Ascending aorta (tissue), 2 donors: ENCODE data around the gene PPM1M. TPM values are rescaled to one million over a fixed set of nuclear protein-coding genes. Genes with fewer than 3 reads are reported as not detected.
"Not testable (repeated sequence)": the region's sequence is repeated elsewhere in the genome, so short reads cannot be mapped to it uniquely, and the experiment has no call there.

Experiments used
- DNase-seq, 2 donors: peaks; one replicate each; pipeline ENCODE4 v3.0.0-alpha.2; 2019; ENCODE audit warnings: low spot score in 2 of 2
- H3K27ac ChIP-seq, 2 donors: fragments of 200-600 bp; sonication (generic); one replicate each; pipeline ENCODE4 v1.5.1; 2016 to 2017; ENCODE audit warnings: mild to moderate bottlenecking in 1 of 2
- H3K27me3 ChIP-seq: fragments of 200-600 bp; sonication (generic); one replicate; pipeline ENCODE4 v1.5.1; 2017
- H3K36me3 ChIP-seq, 2 donors: fragments of 200-600 bp; sonication (generic); one replicate each; pipeline ENCODE4 v1.5.1; 2016
- H3K4me1 ChIP-seq, 2 donors: fragments of 200-600 bp; sonication (generic); one replicate each; pipeline ENCODE4 v1.5.1; 2016 to 2017; ENCODE audit warnings: mild to moderate bottlenecking in 1 of 2
- H3K4me3 ChIP-seq, 2 donors: fragments of 200-600 bp; sonication (generic); one replicate each; pipeline ENCODE4 v1.5.1; 2016 to 2017; ENCODE audit warnings: mild to moderate bottlenecking in 1 of 2
- H3K9me3 ChIP-seq, 2 donors: fragments of 200-600 bp; sonication (generic); one replicate each; pipeline ENCODE4 v1.5.1; 2016
- CTCF ChIP-seq, 3 experiments: fragments of 200-600 bp in 2 of 3; fragments of 450-650 bp in 1 of 3; sonication (generic) in 2 of 3; IDR thresholded peaks; one replicate each; pipeline ENCODE4 v1.5.1; 2016 to 2019; ENCODE audit warnings: antibody characterized with exemption in 3 of 3, mild to moderate bottlenecking in 1 of 3, moderate library complexity in 1 of 3
- intact Hi-C: fragments of 100-400 bp; cut with DNase I; formaldehyde crosslinking; loops from one replicate; pipeline ENCODE4 v1.15.1; 2023
- total RNA-seq: library from RNA; depleted of rRNA; stranded (reverse); fragments of >200 nt; gene quantifications from one replicate; pipeline ENCODE4 v1.1.0, GENCODE V29; 2016

Gene PPM1M
- total RNA-seq, 1 donor from 2014 or later, result 20.3 TPM

- DNase-seq, result peak; percentile 82 to 97
- intact Hi-C loops, result loop anchor here (1.0 to 10.0 kb wide), 6 partner anchors 9 to 406 kb away; partner anchors contain the start of genes DUSP7, GLYCTK, GNL3 and PBRM1
- Histone ChIP-seq H3K4me3 (peak within 1 kb of the TSS; percentile 81 to 91), H3K36me3 (no peaks in the 10 kb centered on the region), H3K4me1 (peaks cover 11 to 43% of the 10 kb centered on the region in 2 donors), H3K27ac (peak within 1 kb of the TSS; percentile 94 to 97), H3K27me3 (no peaks in the 10 kb centered on the region), H3K9me3 (no peaks in the 10 kb centered on the region)
- TF ChIP-seq CTCF (IDR thresholded peaks at IDR 0.05), result peak; percentile 48 to 54 (median 49)
These were observed 33.0 kb downstream of the PPM1M start, which contains the start of gene WDR82 for GRCh38 chr3:52278510-52279069. Gene WDR82, minus strand, starts transcription at chr3:52278649. Its CDS starts 288 bp downstream, at chr3:52278361.

GRCh38 chr3:52279596-52279995 lies 34.0 kb downstream of the PPM1M start:
- Histone ChIP-seq H3K27me3 (no peaks in the 10 kb centered on the region), H3K4me3 (peak overlapping the region; percentile 81 to 91), H3K27ac (peak overlapping the region; percentile 94 to 97), H3K36me3 (no peaks in the 10 kb centered on the region), H3K9me3 (no peaks in the 10 kb centered on the region), H3K4me1 (peaks cover 11 to 39% of the 10 kb centered on the region in 2 donors)
- no peak for DNase-seq
- intact Hi-C loops, result loop anchor here (2.0 to 10.0 kb wide), 5 partner anchors 41 to 405 kb away; partner anchors contain the start of genes DUSP7, GNL3, PBRM1 and TWF2
- no peak for TF ChIP-seq CTCF (IDR thresholded peaks at IDR 0.05)

- no peaks in the 10 kb centered on the region for H3K36me3 ChIP-seq
- peak overlapping the region in 1 of 2 donors; percentile 91 for H3K4me3 ChIP-seq
- no peaks in the 10 kb centered on the region for H3K27me3 ChIP-seq
- no peak for TF ChIP-seq CTCF (IDR thresholded peaks at IDR 0.05)
- H3K4me1 ChIP-seq, result peaks cover 11 to 39% of the 10 kb centered on the region in 2 donors
- no peak for DNase-seq
- intact Hi-C loops, result loop anchor here (10.0 kb wide), 1 partner anchor 305 kb away; the partner anchor contains the start of genes ABHD14A and ABHD14B
- peak overlapping the region; percentile 94 to 97 for H3K27ac ChIP-seq
- no peaks in the 10 kb centered on the region for H3K9me3 ChIP-seq
These were observed 34.5 kb downstream of the PPM1M start for GRCh38 chr3:52280050-52280461.

- no peaks in the 10 kb centered on the region for H3K36me3 ChIP-seq
- no peak for TF ChIP-seq CTCF (IDR thresholded peaks at IDR 0.05)
- intact Hi-C loops, result loop anchor here (10.0 kb wide), 1 partner anchor 307 kb away; the partner anchor contains the start of genes ABHD14A and ABHD14B
- no peak for DNase-seq
- H3K27me3 ChIP-seq, result no peaks in the 10 kb centered on the region
- H3K4me3 ChIP-seq, result no peak overlapping the region
- H3K27ac ChIP-seq, result peak overlapping the region; percentile 38 to 60
- H3K9me3 ChIP-seq, result no peaks in the 10 kb centered on the region
- H3K4me1 ChIP-seq, result peaks cover 0 to 32% of the 10 kb centered on the region in 2 donors
These were observed 36.6 kb downstream of the PPM1M start for GRCh38 chr3:52281981-52282801.

- Histone ChIP-seq H3K4me1 (peaks cover 0 to 33% of the 10 kb centered on the region in 2 donors), H3K9me3 (no peaks in the 10 kb centered on the region), H3K27me3 (no peaks in the 10 kb centered on the region), H3K36me3 (no peaks in the 10 kb centered on the region), H3K27ac (peak overlapping the region; percentile 38 to 65), H3K4me3 (no peak overlapping the region)
- DNase-seq, result no peak
- no peak for TF ChIP-seq CTCF (IDR thresholded peaks at IDR 0.05)
- intact Hi-C loops, result loop anchor here (10.0 kb wide), 1 partner anchor 309 kb away; the partner anchor contains the start of genes ABHD14A and ABHD14B
These were observed 37.7 kb downstream of the PPM1M start for GRCh38 chr3:52283306-52283705.

- intact Hi-C loops, result loop anchor here (10.0 kb wide), 1 partner anchor 309 kb away; the partner anchor contains the start of genes ABHD14A and ABHD14B
- not testable (repeated sequence) for H3K9me3 ChIP-seq, DNase-seq, H3K27me3 ChIP-seq, H3K4me3 ChIP-seq, H3K36me3 ChIP-seq
- Histone ChIP-seq H3K27ac (peak overlapping the region; percentile 15 to 38), H3K4me1 (peaks cover 0 to 38% of the 10 kb centered on the region in 2 donors)
These were observed 38.5 kb downstream of the PPM1M start for GRCh38 chr3:52284051-52284450.
